HCT116 (cell line): ENCODE data around the gene PHYHIPL. TPM values are rescaled to one million over a fixed set of nuclear protein-coding genes. Genes with fewer than 3 reads are reported as not detected.

Source experiments
- ATAC-seq: fragments of 200-7000 bp; cut with Tn5 transposase; 2 replicates; pipeline ENCODE4 v1.9.1; 2020; ENCODE audit warnings: mild to moderate bottlenecking, moderate library complexity
- BruUV-seq: library from RNA; stranded (reverse); fragments of 400-500 nt; replicated peaks from 2 replicates; lab custom pipeline; 2021; lab: Mats Ljungman, UMichigan
- CTCF ChIA-PET: fragments of 300-600 bp; sonication (Branson Sonifier 250); formaldehyde crosslinking; loops from one replicate; lab custom pipeline; 2021; ENCODE audit warnings: antibody characterized with exemption; lab: Charles Lee
- POLR2A ChIA-PET: fragments of 300-600, 350-600 bp; sonication (Branson Sonifier 250); formaldehyde crosslinking; loops from one replicate; lab custom pipeline; 2021; ENCODE audit warnings: antibody characterized with exemption; lab: Charles Lee
- RAD21 ChIA-PET, 2 experiments: fragments of 300-600 bp; sonication (Branson Sonifier 250); formaldehyde crosslinking; loops; one replicate each; lab custom pipeline; 2023; ENCODE audit warnings: low total read pairs in 2 of 2; ENCODE audit not compliant: uncharacterized antibody in 2 of 2, unreplicated experiment in 2 of 2, low non-redundant PET in 1 of 2; lab: Charles Lee
- DNase-seq: peaks from one replicate; pipeline ENCODE4 v3.0.0-alpha.2; 2010; ENCODE audit warnings: low read depth, low spot score
- H2AFZ ChIP-seq: fragments of 200-600 bp; shearing (Covaris generic), sonication (generic); 2 replicates; pipeline ENCODE4 v1.6.1; 2017; ENCODE audit warnings: low read depth, mixed run types, mixed read lengths, antibody characterized with exemption, low read length; ENCODE audit not compliant: poor library complexity, severe bottlenecking
- H3K27ac ChIP-seq: 2 replicates; pipeline ENCODE4 v1.5.1; 2012; ENCODE audit warnings: low read depth, low read length
- H3K27me3 ChIP-seq: fragments of 200-600 bp; sonication (generic); 2 replicates; pipeline ENCODE4 v1.6.1; 2016; ENCODE audit warnings: mixed run types, low read length, mixed read lengths; ENCODE audit not compliant: insufficient read depth
- H3K36me3 ChIP-seq, 2 experiments: fragments of 200-500 bp in 1 of 2; fragments of 200-600 bp in 1 of 2; sonication (Bioruptor generic) in 1 of 2; sonication (generic) in 1 of 2; 2 replicates each; pipeline versions ENCODE4 v1.5.1 to v1.6.1; 2014 to 2016; ENCODE audit warnings: low read length in 2 of 2, inconsistent platforms in 1 of 2, mixed read lengths in 1 of 2, mixed run types in 1 of 2; ENCODE audit not compliant: insufficient read depth in 2 of 2, control insufficient read depth in 1 of 2
- H3K4me1 ChIP-seq, 2 experiments: fragments of 200-600 bp in 1 of 2; sonication (generic) in 1 of 2; 2 replicates each; pipeline versions ENCODE4 v1.5.1 to v1.6.1; 2012 to 2017; ENCODE audit warnings: low read length in 2 of 2, inconsistent platforms in 1 of 2, mild to moderate bottlenecking in 1 of 2, mixed read lengths in 1 of 2, mixed run types in 1 of 2, moderate library complexity in 1 of 2; ENCODE audit not compliant: insufficient read depth in 2 of 2, control insufficient read depth in 1 of 2
- H3K4me2 ChIP-seq: fragments of 200-600 bp; sonication (generic); 2 replicates; pipeline ENCODE4 v1.6.1; 2017; ENCODE audit warnings: mixed run types, low read length, mixed read lengths
- H3K4me3 ChIP-seq, 2 experiments: fragments of 200-600 bp in 1 of 2; sonication (generic) in 1 of 2; replicated peaks in 1 of 2; 2 replicates each; pipeline ENCODE4 v1.5.1; 2011 to 2016; ENCODE audit warnings: low read length in 2 of 2, control low read depth in 1 of 2, low read depth in 1 of 2, mild to moderate bottlenecking in 1 of 2, mixed read lengths in 1 of 2, mixed run types in 1 of 2
- H3K79me2 ChIP-seq: fragments of 200-600 bp; sonication (generic); 2 replicates; pipeline ENCODE4 v1.6.1; 2017; ENCODE audit warnings: mild to moderate bottlenecking, mixed run types, low read length, moderate library complexity, mixed read lengths; ENCODE audit not compliant: insufficient read depth
- H3K9ac ChIP-seq: fragments of 200-600 bp; sonication (generic); 2 replicates; pipeline ENCODE4 v1.6.1; 2016; ENCODE audit warnings: low read length, mixed read lengths
- H3K9me2 ChIP-seq: fragments of 200-600 bp; sonication (generic), shearing (Covaris generic); 2 replicates; pipeline ENCODE4 v1.6.1; 2017; ENCODE audit warnings: mixed run types, mild to moderate bottlenecking, moderate library complexity; ENCODE audit not compliant: insufficient read depth
- H3K9me3 ChIP-seq, 2 experiments: fragments of 200-500 bp in 1 of 2; fragments of 200-600 bp in 1 of 2; sonication (Bioruptor generic) in 1 of 2; sonication (generic) in 1 of 2; 2 replicates each; pipeline ENCODE4 v1.6.1; 2014 to 2017; ENCODE audit warnings: low read length in 2 of 2, mixed read lengths in 2 of 2, inconsistent platforms in 1 of 2, low read depth in 1 of 2, mild to moderate bottlenecking in 1 of 2, mixed run types in 1 of 2, moderate library complexity in 1 of 2; ENCODE audit not compliant: control insufficient read depth in 1 of 2, insufficient read depth in 1 of 2
- H4K20me1 ChIP-seq: fragments of 200-600 bp; sonication (generic), shearing (Covaris generic); 2 replicates; pipeline ENCODE4 v1.6.1; 2017; ENCODE audit warnings: mixed run types, mild to moderate bottlenecking, moderate library complexity; ENCODE audit not compliant: insufficient read depth
- CBX3 ChIP-seq: IDR thresholded peaks from 2 replicates; pipeline ENCODE4 v1.6.1; 2012; ENCODE audit warnings: low read depth
- EGR1 ChIP-seq: IDR thresholded peaks from 2 replicates; pipeline ENCODE4 v1.6.1; 2012; ENCODE audit warnings: low read depth
- ELF1 ChIP-seq: IDR thresholded peaks from 2 replicates; pipeline ENCODE4 v1.6.1; 2012; ENCODE audit warnings: low read depth, borderline replicate concordance
- EZH2 ChIP-seq: fragments of 200-600 bp; sonication (generic); IDR thresholded peaks from 2 replicates; pipeline ENCODE4 v1.6.1; 2017; ENCODE audit warnings: antibody characterized with exemption, mixed run types
- MAX ChIP-seq: IDR thresholded peaks from 2 replicates; pipeline ENCODE4 v1.6.1; 2012
- POLR2A ChIP-seq: IDR thresholded peaks from 2 replicates; pipeline ENCODE4 v1.7.0; 2011; ENCODE audit warnings: borderline replicate concordance; ENCODE audit not compliant: insufficient read depth, insufficient read length; ENCODE audit errors: extremely low read depth
- POLR2AphosphoS5 ChIP-seq: IDR thresholded peaks from 2 replicates; pipeline ENCODE4 v1.6.1; 2011; ENCODE audit warnings: mild to moderate bottlenecking, low read depth, low read length, moderate library complexity
- REST ChIP-seq: IDR thresholded peaks from 2 replicates; pipeline ENCODE4 v1.6.1; 2012; ENCODE audit warnings: low read depth
- SP1 ChIP-seq: IDR thresholded peaks from 2 replicates; pipeline ENCODE4 v1.6.1; 2012; ENCODE audit warnings: low read depth
- SRF ChIP-seq: IDR thresholded peaks from 2 replicates; pipeline ENCODE4 v1.6.1; 2012; ENCODE audit warnings: low read depth
- TCF7L2 ChIP-seq: IDR thresholded peaks from 2 replicates; pipeline ENCODE4 v1.7.0; 2011; ENCODE audit warnings: borderline replicate concordance, inconsistent platforms; ENCODE audit not compliant: insufficient read depth, insufficient read length; ENCODE audit errors: extremely low read depth
- YY1 ChIP-seq: IDR thresholded peaks from 2 replicates; pipeline ENCODE4 v1.6.1; 2011; ENCODE audit warnings: low read length, low read depth, moderate library complexity, mild to moderate bottlenecking; ENCODE audit not compliant: insufficient replicate concordance; ENCODE audit errors: extremely low read depth
- ZBTB33 ChIP-seq: IDR thresholded peaks from 2 replicates; pipeline ENCODE4 v1.6.1; 2011; ENCODE audit warnings: mild to moderate bottlenecking, low read length, moderate library complexity; ENCODE audit not compliant: insufficient replicate concordance; ENCODE audit errors: extremely low read depth
- ZFX ChIP-seq: fragments of 450-650 bp; IDR thresholded peaks from 2 replicates; pipeline ENCODE4 v1.6.1; 2017
- intact Hi-C: fragments of 100-400 bp; cut with micrococcal nuclease; formaldehyde crosslinking; loops from 2 replicates; pipeline ENCODE4 v1.10.0; 2022
- total RNA-seq: library from RNA; stranded (reverse); gene quantifications from one replicate; pipeline ENCODE4 v1.2.1, GENCODE V29; 2021; ENCODE audit not compliant: unreplicated experiment

Gene PHYHIPL
- total RNA-seq, 1 experiment from 2014 or later: not detected

GRCh38 chr10:59177031-59177797, 771 bp downstream of the PHYHIPL start:
- no peak overlapping the region for H3K4me2 ChIP-seq
- intact Hi-C loops: no loop called here
- no TSS peak for BruUV-seq
- H3K9me2 ChIP-seq: no peaks in the 10 kb centered on the region
- no peak overlapping the region for H3K9ac ChIP-seq
- H3K9me3 ChIP-seq: no peaks in the 10 kb centered on the region
- DNase-seq: no peak
- CTCF ChIA-PET: no interaction called here
- no peaks in the 10 kb centered on the region for H3K27me3 ChIP-seq
- H3K36me3 ChIP-seq: no peaks in the 10 kb centered on the region
- H3K79me2 ChIP-seq: no peaks in the 10 kb centered on the region
- H2AFZ ChIP-seq: no peak overlapping the region
- no peaks in the 10 kb centered on the region for H3K4me1 ChIP-seq
- no peaks in the 10 kb centered on the region; the same call in 1 of the 2 replicates for H4K20me1 ChIP-seq
- ATAC-seq: no peak
- RAD21 ChIA-PET: no interaction called here
- H3K4me3 ChIP-seq: no peak overlapping the region
- no peak overlapping the region for H3K27ac ChIP-seq
- TF ChIP-seq EZH2: no peak
- TF ChIP-seq REST: peak; percentile 60
- POLR2A ChIA-PET: no interaction called here

GRCh38 chr10:59177836-59178235, 1.4 kb downstream of the PHYHIPL start:
- no TSS peak for BruUV-seq

More at GRCh38 chr10:59177836-59178235, 1.4 kb downstream of the PHYHIPL start:
- TF ChIP-seq ZBTB33: no peak
- TF ChIP-seq CBX3: no peak
- no peak for TF ChIP-seq TCF7L2
- TF ChIP-seq MAX: no peak
- no peak for TF ChIP-seq POLR2A
- no peak for TF ChIP-seq ELF1
- TF ChIP-seq ZFX: no peak
- no peak for TF ChIP-seq YY1
- no peak for TF ChIP-seq SP1
- TF ChIP-seq EZH2: no peak
- TF ChIP-seq SRF: no peak
- no peak for TF ChIP-seq EGR1
- TF ChIP-seq POLR2AphosphoS5: no peak
- ChIA-PET RAD21 (no interaction called here), POLR2A (no interaction called here), CTCF (no interaction called here)
- DNase-seq (no peak), ATAC-seq (no peak)
- intact Hi-C loops: no loop called here
- Histone ChIP-seq H2AFZ (no peak overlapping the region), H3K27ac (no peak overlapping the region), H4K20me1 (no peaks in the 10 kb centered on the region; the same call in 1 of the 2 replicates), H3K36me3 (no peaks in the 10 kb centered on the region), H3K79me2 (no peaks in the 10 kb centered on the region), H3K4me1 (no peaks in the 10 kb centered on the region), H3K27me3 (no peaks in the 10 kb centered on the region), H3K9ac (no peak overlapping the region), H3K4me3 (no peak overlapping the region), H3K9me2 (no peaks in the 10 kb centered on the region), H3K4me2 (no peak overlapping the region), H3K9me3 (no peaks in the 10 kb centered on the region)
